ENCODE results near the gene ITPRIPL1.

The ITPRIPL1 gene

DNA sequence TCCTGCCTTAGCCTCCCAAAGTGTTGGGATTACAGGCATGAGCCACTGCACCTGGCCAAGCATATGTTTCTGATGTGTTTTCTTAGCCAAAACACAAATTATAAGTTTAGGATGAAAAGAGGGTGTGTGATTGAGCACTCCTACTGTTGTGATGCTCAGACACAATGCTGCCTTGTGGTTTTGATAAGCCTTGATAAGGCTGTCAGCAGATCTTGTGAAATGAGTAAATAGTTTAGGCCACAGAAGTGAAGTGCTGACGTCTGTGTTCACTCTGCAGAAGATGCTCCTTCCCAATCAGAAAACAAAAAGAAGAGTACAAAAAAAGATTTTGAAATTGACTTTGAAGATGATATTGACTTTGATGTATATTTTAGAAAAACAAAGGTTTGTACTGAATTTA, 34.7 kb downstream of the ITPRIPL1 start:
- peak in 3 of 5 experiments; percentile 30 to 97 (median 30) for DNase-seq

DNA sequence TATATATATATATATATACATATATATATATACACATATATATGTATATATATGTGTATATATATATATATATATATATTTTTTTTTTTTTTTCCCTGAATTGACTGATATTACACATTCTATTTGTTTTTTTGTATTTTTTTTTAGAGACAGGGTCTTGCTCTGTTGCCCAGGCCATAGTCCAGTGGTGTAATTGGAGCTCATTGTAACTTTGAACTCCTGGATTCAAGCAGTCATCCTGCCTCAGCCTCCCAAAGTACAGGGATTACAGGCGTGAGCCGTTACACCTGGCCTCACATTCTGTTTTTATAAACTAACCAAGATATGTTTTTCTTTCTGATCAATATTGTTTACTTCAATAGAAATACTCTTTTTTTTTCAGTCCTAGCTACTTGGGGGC, 36.6 kb downstream of the ITPRIPL1 start:
- no peak for DNase-seq

DNA sequence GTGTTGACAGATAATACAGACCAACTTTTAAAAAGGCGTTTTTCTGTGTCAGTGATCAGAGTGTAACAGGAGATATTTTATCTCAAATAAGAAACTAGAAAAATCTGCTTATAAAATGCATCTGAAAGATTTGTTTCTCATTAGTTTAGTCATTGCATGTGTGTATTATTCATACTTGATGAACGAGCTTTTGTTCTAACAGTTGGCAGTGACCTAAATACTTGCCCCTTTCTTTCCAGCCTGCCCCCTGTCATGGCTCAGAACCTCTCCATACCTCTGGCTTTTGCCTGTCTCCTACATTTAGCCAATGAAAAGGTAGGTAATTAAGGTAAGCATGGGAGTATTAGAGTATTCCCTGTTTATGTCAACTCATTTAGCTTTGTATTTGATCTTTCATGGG, 44.1 kb downstream of the ITPRIPL1 start:
- no peak for DNase-seq

DNA sequence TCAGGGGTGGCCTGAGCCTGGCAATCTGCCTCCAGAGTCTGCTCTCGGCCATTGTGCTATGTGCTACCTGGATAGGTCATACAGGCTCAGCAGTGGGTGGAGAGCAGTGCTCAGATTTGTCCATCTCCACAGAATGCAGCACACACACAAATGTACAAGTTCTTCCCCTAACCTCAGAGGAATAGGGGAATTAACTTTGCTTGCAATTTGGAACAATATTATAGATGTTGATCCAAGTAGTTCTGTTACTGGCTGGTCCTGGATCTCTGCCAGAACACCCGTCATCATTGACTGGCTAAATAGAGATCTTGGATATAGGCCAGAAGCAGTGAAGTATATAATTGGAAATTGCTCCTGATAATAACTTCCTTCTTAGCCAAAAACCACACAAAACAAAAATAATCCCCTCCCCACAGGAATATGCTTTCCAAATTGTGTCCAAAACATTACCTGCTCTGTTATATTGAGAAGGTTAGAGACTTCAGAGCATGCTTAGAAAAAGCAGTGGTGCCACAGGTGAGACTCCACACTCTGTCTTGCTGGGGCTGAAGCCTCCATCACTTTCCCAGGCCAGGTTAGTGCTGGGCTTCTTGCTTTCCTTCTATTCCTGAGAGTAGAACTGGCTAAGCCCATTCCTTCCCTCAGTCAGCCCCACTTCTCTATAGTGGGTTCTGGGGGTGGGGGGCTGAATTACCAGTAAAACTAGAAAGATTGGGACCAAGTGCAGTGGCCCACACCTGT, 49.3 kb downstream of the ITPRIPL1 start:
- no peak for DNase-seq
